NCI-H69 (cell line): ENCODE results near the gene COL23A1.

Experiments
- DNase-seq: peaks from one replicate; lab custom pipeline; 2025; lab: John Stamatoyannopoulos, UW

COL23A1 gene

DNA sequence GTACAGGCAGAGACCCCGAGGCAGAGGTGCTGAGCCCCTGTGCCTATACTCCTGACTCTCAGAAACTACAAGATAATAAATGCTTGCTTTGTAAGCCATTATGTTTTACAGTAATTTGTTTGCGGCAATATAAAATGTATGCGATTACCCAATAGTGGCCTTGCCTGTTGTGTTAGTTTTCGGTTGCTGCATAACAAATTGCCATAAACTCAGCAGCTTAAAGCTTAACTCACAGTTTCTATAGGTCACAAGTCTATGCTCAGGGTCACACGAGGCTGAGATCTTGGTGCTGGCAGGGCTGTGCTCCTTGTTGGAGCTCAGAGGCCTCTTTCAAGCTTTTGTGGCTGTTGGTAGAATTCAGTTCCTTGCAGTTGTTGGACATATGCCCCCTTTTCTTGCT lies 114.8 kb downstream of the COL23A1 start:
- DNase-seq: no peak

DNA sequence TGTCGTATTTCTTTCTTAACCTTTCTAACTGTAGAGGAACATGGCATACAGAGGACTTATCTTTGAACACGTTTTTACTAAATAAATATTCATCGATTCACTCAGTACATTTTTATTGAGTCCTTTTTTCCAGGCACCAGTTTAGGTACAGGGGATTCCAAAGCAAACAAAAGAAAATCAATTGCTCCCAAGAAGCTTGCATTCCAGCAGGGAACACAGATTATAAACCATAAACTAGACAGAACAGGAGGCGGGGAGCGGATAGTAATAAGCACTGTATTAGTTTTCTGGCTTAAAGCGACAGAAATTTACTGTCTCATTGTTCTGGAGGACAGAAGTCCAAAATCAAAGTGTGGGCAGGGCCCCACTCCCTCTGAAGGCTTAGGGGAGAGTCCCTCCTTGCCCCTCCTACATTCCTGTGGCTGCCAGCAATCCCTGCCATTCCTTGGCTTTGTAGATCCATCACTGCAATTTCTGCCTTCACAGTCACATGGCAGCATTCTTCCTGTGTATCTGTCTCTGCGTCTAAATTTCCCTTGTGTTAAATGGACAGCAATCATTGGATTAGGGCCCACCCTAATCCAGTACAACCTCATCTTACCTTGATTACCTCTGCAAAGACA lies 115.5 kb downstream of the COL23A1 start:
- no peak for DNase-seq

DNA sequence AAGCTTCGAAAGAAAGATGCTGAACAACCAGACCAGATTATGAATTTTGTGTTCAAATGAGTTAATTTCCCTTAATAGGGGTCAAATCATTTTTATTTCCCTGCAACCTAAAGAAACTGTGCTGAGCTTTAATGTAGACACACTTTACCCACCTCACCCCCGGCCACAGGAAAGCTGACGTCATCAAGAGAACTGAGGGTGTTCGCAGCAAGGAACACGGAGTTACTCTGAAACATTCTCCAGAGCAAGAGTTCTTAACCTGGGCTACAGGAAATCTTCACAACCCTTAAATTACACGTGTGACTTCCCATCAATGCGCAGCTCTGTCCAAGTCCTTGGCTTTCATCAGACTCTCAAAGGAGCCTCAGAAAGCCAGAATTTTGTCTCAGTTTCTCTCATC lies 116.3 kb downstream of the COL23A1 start:
- no peak for DNase-seq

DNA sequence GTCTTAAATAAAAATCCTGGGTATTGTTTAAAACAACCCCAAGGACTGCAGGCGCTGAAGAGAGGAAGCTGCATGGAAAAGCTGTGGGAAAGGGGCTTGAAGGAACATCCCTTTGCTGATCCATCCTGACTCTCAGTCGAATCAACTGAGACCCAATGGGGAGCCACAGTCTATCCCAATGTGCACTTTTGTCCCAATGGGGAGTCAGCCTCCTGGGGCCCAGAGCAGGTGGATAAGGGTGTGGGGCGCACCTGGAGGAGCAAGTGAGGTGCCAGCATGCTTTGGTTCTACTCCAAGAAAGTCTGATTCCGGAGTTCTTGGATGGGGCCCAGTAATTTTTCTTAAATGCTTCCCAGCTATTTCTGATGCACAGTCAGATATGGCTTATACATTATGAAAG lies 118.1 kb downstream of the COL23A1 start:
- DNase-seq: no peak

DNA sequence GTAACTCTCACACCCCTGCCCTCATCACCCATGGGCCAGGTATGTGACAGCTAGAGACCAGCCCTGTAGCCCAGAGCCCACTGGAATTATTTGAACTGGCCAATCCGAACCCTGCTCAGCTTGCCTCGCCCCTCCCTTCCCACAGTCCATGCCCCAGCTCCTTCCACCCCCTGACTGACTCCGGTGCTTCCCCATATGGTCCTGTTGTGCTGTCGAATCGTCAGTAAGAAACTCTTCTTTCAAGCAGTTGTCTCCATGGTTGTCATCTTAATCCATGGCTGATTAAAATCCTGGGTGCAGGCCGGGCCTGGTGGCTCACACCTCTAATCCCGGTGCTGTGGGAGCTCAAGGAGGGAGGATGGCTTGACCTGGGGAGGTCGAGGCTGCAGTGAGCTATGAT lies 118.5 kb downstream of the COL23A1 start:
- DNase-seq: no peak

DNA sequence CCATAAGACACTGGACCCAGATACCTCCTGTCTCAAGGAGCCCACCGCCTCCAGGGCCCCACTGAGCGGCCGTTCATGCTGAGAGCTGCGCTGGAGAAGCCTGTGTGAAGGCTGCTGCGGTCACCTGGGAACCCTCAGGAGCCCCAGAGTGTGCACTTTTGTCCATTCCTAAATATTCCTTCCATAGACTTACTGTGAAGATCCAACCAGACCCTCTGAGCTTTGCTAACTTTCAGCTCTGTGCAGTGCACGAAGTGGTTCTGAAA lies 119.5 kb downstream of the COL23A1 start:
- DNase-seq: no peak

DNA sequence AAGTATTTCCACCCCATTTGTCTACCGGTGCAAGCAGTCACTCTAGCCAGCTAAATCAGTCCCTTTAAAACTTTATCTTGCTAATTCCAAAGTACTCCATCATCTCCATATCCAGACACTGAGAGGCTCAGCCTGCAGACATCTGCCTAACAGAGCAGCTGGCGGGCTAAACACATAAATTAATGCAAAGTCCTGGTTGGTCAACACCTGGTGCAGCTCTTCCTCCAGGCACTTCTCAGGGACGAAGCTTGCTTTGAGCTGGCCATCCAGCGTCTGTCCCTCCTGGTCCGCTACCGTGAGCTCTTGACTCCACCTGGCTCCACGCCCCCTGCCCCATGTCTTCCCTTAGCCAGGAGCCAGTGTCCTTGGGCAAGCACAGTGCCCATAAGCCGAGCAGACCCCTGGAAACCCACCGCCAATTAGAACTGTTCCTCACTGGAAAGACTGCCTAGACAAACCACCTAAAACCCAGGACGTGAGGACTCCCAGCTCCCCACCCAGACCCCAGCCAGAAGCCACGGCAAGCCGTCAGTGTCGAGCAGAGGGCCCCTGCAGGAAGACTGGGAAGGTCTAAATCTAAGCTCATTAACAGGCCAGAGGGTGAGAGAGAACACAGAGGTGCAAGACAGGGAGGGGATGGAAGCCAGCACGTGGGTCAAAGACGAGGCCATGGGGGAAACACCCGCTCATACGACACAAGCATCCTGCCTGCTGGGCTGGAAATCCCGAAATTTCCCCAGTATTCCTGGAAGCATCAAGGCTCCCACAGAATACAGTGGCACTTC lies 120.0 kb downstream of the COL23A1 start:
- no peak for DNase-seq

DNA sequence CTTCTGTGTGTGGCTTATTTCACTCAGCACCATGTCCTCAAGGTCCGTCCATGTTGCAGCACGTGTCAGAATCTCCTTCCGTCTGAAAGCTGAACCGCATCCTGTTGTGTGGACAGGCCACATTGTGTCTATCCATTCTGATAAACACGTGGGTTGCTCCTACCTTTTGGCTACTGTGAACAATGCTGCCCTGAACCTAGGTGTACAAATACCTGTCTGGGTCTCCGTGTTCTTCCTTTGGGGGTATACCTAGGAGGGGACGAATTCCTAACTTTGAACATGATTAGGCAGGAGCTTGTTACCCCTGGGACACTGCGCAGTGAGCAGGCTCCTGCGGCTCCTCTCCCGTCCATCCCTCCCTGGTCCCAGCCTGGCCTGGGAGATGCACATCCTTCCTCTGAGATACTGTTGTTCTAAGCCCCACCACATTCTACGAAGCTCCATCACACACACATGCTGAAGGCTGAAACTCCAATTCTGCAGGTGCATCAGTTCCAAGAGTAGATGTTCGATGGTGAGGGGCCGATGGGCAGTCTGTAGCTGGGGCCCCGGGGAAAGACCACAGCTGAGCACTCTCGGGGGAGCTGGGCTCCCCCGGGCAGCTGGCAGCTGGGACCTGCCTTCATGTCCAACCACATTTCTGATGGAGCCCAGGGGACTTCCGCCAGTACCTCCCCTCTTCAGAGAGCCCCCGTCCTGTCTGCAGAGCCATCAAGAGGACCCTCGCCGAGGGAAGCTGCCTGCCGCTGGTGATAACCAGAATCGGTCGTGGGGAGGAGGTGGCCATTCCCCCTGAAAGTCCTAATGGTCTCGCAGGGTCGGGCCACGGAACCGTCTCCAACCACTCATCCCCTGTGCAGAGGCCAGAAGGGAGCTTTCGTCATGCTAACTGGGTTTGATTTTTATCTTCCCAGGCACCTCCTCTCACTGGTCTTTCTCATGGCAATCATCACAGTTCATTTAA lies 120.9 kb downstream of the COL23A1 start:
- no peak for DNase-seq

DNA sequence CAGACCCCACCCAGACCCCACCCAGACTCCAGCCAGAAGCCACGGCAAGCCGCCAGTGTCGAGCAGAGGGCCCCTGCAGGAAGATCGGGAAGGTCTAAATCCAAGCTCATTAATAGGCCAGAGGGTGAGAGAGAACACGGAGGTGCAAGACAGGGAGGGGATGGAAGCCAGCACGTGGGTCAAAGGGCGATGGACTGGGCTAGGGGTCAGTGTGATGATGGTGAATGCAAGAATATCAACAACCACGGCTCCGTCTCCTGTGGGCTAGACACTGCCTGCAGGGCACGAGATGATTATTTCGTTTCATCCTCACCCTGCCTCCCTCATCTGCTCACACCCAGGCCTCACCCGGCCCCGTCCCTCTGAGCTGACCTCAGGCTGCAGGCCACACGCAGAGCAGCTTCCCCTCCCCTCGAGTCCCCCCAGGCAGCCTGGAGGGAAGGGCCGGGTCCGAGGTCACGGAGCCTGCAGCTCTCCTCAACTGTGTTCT lies 122.0 kb downstream of the COL23A1 start:
- no peak for DNase-seq

DNA sequence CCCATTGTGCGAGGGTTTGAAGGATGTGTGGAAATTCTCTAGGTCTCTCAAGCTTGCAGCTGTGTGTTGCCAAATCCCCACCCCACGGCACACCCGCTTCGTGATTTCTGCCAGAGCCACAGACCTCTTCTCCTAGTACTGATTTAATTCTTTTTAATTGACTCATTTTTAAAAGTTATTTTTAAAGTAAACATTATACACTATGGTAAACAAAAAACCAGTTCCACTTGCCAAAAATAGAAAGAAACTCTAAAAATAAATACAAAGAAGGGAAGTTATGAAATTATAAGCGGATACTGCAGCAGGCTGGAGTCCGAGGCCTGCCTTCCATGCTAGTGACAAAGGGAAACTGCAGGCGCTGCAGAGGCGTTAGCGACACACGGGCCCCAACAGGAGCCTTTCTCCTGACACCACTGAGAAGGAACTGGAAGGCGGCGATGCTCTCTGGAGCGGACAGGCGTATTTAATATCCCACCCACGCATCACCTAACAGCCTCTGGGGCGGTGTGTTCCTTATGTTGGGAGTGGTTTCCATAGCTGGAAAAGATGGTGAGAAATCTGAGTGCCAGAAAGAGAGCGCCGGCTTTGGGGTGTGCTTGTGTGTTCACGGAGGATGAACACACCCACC lies 122.5 kb downstream of the COL23A1 start:
- no peak for DNase-seq

DNA sequence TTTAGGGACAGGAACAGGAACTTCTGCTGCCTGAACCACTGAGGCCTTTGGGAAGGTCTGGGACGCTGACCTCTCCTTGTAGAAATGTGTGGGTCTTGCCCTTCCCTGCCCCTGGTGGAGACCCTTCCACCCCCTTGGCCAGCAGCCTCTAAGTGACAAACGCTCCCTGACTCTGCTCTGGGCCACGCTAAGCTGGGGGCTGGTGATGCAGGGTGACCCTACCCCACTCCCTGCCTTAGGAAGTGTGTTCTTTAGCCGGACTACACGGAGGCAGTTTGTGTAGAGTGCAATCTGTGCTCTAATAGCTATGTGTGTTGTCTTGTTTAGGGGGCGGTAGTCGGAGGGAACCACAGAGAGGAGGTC lies 123.0 kb downstream of the COL23A1 start:
- no peak for DNase-seq

DNA sequence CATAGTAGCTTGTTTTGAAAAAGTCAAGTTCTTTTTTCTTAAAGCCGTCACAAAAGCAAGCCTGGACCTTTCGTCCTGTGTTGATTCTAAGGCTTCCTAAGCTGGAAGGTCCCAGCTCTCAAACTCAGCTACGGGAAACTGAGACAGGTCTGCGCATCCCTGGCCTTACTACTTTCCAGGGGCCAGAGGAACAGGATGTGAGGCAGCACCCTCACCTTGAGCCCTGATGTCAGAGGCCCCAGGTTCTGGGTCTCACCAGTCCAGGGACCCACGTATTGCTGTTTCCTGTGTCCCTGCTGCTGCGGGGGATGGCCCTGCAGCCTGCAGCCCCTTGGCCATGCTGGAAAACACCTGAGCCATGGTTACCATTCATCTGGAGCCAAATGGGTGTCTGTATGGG lies 123.9 kb downstream of the COL23A1 start:
- DNase-seq: no peak

DNA sequence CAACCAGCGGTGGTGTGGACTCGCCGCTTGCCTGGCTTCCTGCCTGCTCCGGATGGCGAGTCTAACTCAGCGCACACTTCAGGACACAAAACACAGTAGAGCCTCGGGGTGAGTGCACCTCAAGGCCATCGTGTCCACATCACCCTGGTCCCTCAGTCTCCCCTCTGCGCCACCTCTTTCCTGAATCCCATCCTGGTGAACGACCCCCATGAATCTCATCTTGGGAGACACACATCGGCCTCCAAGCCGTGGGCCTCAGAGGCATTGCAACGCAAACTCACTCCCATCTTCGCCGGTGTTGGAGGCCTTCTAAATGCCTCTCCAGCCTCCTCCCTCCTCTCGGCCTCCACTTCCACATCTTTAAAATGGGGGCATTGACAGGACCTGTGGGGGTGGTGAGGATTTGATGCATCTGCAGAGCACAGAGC lies 124.3 kb downstream of the COL23A1 start:
- no peak for DNase-seq

DNA sequence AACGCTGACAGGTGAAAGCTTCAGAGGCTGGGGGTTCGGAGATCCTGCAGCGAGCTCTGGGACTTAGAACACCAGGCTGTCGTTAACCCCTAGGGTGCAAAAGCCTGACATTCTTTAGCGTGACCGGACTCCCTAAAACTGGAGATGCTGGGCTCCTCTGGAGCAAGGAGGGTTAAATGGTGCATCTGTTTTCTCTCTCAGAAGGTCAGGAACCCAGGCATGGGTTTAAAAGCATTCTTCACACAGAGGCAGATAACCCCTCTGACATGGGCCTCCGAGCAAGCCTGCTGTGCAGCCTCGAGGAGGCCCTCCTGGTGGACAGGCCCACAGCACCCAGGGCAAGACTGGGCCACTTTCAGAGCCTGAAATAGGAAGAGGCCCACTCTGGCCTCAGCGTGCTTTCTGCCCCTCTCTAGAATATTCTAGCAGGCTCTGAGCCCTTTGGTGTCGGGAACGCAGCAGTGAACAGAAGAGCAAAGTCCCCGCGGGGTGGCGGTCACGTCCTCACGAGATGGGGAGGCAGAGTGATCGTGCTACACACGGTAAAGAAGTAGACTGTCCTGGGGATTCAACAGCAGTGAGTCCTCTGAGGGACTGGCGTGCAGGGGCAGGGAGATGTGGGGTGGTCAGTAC lies 124.8 kb downstream of the COL23A1 start:
- no peak for DNase-seq

DNA sequence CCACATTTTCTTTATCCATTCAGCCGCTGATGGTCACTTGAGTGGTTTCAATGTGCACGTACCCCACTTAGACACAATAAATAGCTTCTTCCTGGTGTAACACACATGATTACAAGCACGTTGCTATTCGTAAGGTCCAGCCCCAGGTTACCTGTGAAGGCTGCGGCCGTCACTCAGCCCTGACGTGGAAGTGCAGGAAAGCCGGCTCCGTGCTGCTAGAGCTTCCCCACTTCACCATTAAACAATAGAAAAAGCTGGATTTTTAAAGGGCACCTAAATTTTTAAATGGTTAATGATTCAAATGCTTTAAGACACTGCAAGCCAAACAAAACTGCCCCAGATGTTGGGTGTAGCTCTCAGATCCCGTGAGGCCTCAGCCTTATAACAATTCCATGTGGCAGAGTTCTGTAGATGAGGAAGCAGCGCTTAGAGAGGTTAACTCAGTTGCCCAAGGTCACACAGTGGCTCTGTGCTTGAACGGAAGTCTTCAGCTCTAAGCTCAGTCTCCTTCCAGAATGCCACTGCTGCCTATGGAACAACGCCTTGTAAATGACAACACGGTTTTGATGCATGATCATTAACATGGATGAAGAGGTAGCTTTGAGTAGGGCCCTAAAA lies 125.7 kb downstream of the COL23A1 start:
- no peak for DNase-seq

DNA sequence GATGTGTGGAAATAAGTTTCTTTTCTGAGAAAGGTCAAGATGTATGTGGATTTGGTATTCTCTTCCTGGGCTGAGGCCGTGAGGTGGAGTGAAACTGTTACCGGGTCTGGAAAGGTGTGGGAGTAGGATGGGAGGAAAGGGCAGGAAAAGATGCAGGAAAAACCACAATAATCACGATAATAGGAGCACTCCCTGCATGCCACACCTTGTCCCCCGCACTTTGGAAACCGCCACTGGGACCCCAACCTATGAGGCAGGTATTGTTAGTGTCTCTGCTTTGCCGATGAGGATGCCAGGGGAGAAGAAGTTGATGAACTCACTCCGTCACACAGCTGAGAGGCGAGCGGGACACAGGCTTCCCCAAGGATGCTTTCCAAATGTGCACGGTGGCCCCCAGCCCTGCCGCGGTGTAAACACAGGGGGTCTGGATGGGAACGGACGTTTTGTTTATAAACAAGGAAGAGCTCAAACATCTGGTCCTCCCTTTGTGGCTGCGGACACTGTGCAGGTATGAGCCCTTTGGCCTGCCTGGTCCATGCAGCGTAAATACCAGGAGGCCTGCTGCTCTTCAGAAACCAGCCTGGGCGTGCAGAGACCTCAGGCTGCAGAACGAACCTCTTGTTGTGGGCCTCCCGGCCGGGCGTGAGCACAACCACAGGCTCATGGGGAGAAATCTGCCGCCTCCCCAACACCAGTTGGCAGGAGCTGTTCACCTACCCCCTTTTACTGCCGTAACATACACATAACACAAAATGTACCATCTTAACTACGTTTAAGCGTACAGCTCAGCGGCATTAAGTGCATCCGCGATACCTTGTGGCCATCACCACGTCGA lies 126.7 kb downstream of the COL23A1 start:
- no peak for DNase-seq

DNA sequence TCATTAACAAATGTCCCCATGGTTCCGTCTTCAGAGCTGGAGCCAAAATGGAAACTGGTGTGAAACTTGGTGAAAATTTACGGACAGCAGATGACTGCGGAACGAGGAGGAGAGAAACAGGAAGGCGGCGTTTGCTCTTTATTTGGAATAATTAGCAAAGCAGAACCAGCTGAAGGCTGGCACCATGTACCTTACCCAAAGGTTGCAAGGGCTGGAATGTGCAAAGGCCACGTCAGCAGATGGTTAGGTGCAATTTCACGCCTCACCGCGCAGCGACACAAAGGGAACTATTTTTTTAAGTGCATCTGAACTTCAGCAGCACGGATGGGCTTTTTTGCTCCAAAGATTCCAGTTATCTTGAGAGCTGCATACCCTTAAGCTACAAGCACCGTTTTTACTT lies 127.4 kb downstream of the COL23A1 start:
- DNase-seq: no peak

DNA sequence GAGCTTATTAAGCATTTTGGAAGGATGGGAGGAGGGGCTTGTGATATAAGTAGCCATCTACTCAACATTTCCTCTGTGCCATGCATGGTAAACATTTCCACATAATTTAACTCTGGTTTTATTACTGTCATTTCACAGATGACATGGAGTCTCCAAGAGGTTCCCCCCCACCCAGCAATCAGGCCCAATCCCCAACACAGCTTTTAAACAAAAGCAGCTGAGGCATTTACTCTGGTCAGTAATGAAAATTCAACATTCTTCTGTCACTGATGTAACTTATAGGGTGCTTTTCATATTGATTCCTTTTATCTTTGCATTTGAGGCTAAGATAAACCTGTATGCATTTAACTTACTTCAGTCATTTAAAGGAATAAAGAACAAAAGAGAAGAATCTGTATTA lies 128.1 kb downstream of the COL23A1 start:
- DNase-seq: no peak

DNA sequence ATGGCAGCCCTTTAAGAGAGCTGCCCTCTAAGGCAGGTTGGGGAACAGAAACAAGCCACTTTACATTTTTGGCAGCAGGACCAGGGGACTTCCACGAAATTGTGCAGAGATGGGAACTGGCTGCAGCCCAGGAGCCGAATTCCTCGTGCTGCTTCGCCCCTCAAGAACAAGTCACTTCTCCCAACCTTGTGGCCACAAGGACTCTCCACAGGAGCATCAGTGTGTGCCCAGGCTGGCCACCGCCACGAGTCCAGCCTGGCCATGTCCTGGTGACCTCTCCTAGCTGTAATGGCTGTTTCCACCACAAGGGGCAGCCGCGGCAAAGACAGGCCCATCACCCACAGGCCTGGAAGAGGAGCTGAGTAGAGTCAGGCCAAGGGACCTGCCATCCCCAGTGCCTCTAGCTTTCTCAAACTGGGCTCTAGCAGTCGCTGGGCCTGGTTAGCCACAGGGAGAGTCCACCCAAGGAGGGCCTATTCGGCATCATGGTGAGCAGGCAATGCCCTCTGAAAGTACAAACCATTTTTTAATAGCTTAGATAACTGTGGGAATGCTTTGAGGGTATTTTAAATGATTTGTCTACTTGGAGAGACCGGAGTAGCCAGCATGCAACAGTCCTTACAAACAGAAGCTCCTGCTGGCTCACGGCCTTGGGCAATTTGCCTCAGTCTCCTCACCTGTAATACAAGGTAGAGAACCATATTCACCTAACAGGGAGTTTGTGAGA lies 129.0 kb downstream of the COL23A1 start:
- DNase-seq: peak; percentile 33

DNA sequence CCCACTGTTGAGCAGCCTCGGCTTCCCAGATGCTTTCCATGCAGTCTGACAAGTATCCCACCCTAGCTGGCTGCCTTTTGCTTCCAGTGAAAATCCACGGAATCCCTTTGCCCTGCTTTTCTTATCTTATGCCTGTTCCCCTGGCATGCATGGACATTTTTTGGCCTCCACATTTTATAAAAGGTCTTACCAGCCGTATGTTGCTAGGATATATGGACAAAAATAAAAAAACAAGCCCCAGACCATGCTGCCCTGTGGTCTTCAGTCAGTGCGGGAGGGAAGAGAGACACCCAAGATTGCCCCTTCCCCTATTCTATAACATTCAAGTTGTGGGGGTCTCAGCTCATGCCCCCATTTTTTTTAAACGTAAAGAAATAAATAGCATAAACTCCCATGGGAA lies 129.6 kb downstream of the COL23A1 start:
- DNase-seq: no peak
